Measurements from ENCODE around the gene GPX3. TPM values are rescaled to one million over a fixed set of nuclear protein-coding genes. Genes with fewer than 3 reads are reported as not detected.

Gene GPX3
- polyA plus RNA-seq, 1 experiment = 3.8 TPM

DNA sequence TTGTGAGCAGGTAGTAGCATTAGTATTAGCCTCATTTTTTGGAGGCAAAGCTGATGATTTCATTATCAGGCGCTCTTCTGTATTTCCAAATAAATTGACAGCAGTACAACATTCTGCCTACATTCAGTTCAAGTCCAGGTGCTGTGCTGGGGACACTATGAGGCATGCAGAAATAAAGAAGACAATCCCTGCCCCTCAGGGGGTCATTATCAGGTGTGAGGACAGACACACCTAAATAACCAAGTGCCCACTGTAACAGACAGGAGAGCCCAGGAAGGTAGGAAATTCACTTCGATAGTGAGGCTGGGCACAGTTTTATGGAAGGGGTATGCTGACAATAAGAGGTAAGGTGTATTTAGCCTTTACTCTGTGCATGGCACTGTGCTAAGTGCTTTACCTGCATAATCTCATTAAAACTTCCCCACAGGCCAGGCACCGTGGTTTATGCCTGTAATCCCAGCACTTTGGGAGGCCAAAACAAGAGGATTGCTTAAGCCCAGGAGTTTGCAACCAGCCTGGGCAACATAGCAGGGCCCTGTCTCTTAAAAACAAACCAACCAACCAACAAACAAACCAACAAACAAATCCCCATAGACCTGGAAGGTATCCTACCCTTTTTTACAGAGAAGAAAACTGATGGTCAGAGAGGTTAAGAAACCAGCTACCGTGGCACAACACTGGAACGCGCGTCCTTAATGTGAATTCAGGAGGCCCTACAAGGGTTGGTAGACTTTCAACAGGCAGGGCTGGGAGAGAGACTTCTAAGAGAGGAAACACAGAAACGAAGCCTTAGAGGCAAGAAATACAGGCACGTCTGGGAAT lies 17.5 kb upstream of the GPX3 start:
- Histone ChIP-seq H3K27me3 (ENCODE audit: control insufficient read depth, insufficient read depth, low read length) (peaks cover 2% of the 10 kb centered on the region), H3K4me3 (ENCODE audit: low read depth, low read length) (no peak overlapping the region), H3K36me3 (ENCODE audit: control insufficient read depth, insufficient read depth, low read length) (no peaks in the 10 kb centered on the region)
- no peak for DNase-seq (ENCODE audit: low read depth)
- CTCF ChIA-PET = interaction anchor here (0.7 to 4.9 kb wide), 18 partner anchors 10 to 313 kb away, joined by 3 to 30 read pairs (median 4); no protein-coding TSS in a partner anchor
- POLR2A ChIA-PET = no interaction called here
- TF ChIP-seq, protein P1, sequence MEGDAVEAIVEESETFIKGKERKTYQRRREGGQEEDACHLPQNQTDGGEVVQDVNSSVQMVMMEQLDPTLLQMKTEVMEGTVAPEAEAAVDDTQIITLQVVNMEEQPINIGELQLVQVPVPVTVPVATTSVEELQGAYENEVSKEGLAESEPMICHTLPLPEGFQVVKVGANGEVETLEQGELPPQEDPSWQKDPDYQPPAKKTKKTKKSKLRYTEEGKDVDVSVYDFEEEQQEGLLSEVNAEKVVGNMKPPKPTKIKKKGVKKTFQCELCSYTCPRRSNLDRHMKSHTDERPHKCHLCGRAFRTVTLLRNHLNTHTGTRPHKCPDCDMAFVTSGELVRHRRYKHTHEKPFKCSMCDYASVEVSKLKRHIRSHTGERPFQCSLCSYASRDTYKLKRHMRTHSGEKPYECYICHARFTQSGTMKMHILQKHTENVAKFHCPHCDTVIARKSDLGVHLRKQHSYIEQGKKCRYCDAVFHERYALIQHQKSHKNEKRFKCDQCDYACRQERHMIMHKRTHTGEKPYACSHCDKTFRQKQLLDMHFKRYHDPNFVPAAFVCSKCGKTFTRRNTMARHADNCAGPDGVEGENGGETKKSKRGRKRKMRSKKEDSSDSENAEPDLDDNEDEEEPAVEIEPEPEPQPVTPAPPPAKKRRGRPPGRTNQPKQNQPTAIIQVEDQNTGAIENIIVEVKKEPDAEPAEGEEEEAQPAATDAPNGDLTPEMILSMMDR (IDR thresholded peaks at IDR 0.05; ENCODE audit: insufficient read depth, low read depth, low read length) = no peak

DNA sequence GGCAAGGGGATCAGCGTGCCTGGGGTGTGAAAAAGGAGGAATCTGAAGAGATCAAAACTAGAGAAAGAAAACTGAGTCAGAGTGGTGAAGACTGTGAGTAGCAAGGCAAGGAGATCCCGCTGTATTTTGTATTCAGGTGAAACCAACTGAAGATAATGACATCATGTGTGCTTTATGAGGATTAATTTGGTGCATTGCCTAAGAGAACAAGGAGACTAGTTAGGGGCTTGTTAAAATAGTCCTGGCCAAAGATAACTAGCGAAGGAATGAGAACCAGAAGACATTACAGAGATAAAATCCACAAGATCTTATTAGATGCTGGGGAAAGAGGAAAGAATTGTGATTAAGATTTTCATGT lies 16.9 kb upstream of the GPX3 start:
- no peak for DNase-seq (ENCODE audit: low read depth)
- TF ChIP-seq, protein P1 (IDR thresholded peaks at IDR 0.05; ENCODE audit: insufficient read depth, low read depth, low read length) = no peak
- Histone ChIP-seq H3K4me3 (ENCODE audit: low read depth, low read length) (no peak overlapping the region), H3K36me3 (ENCODE audit: control insufficient read depth, insufficient read depth, low read length) (no peaks in the 10 kb centered on the region), H3K27me3 (ENCODE audit: control insufficient read depth, insufficient read depth, low read length) (peaks cover 2% of the 10 kb centered on the region)
- ChIA-PET POLR2A (no interaction called here), CTCF (interaction anchor here (1.1 to 4.9 kb wide), 3 partner anchors 48 to 161 kb away, joined by 4 to 23 read pairs (median 13); no protein-coding TSS in a partner anchor)

DNA sequence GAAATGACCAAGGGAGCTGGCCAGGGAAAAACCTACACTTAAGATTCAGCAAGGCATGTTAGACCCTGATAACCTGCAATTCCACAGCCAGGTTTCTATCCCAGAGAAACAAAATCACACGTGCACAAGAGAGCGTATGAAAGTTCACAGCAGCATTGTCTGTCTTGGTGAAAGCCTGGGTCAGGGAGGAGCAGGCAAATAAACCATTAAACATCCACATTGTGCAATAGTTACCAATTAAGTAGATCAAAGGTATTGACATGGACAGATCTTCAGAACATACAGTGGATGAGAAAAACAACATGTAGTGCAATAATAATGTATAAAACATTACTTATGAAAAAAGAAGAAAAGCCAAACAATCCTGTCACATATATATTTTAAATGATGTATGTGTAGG lies 15.9 kb upstream of the GPX3 start:
- peaks cover 2% of the 10 kb centered on the region for H3K27me3 ChIP-seq (ENCODE audit: control insufficient read depth, insufficient read depth, low read length)
- no peak overlapping the region for H3K4me3 ChIP-seq (ENCODE audit: low read depth, low read length)
- ChIA-PET POLR2A (no interaction called here), CTCF (interaction anchor here (0.9 to 4.9 kb wide), 9 partner anchors 9 to 443 kb away, joined by 3 to 23 read pairs (median 5); partner anchors contain the start of gene SLC36A1)
- no peaks in the 10 kb centered on the region for H3K36me3 ChIP-seq (ENCODE audit: control insufficient read depth, insufficient read depth, low read length)
- TF ChIP-seq, protein P1 (IDR thresholded peaks at IDR 0.05; ENCODE audit: insufficient read depth, low read depth, low read length) = no peak
- DNase-seq (ENCODE audit: low read depth) = no peak

DNA sequence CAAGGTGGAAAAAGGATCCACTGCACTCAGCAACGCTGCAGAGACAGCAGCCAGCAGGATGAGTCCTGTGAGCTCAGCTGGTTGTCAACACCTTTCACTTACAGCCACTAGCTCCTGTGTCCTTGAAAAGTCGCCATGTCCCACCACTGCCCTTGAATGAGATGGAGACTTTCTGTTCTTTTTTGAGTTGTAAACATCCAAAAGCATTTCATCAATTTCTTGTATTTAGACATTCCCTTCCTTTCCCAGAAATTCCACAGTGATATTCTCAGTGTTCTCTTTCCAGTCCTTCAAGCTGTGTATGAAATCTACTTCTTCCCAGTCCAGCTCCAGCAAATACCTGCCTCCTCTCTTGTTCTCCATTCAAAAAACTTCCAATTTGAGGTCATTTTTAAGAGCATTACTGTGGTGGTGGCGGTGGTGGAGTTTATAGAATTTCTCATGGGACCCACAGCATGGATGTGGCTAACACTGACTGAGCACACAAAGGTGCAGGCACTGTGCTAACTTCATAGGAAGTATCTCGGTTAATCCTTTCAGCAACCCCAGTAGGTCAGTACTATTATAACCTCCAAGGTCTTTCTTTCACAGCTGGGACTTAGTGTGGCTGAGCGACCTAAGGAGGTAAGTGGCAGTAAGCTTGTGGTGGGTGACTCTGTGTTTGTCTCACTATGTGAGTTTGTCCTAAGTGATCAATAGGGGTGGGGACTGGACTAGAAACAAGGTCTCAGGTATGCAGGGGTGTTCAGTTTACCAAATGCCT lies 15.0 kb upstream of the GPX3 start:
- ChIA-PET POLR2A (no interaction called here), CTCF (interaction anchor here (0.6 to 4.9 kb wide), 9 partner anchors 9 to 442 kb away, joined by 3 to 23 read pairs (median 5); partner anchors contain the start of gene SLC36A1)
- no peaks in the 10 kb centered on the region for H3K36me3 ChIP-seq (ENCODE audit: control insufficient read depth, insufficient read depth, low read length)
- TF ChIP-seq, protein P1 (IDR thresholded peaks at IDR 0.05; ENCODE audit: insufficient read depth, low read depth, low read length) = no peak
- peaks cover 2% of the 10 kb centered on the region for H3K27me3 ChIP-seq (ENCODE audit: control insufficient read depth, insufficient read depth, low read length)
- no peak for DNase-seq (ENCODE audit: low read depth)
- H3K4me3 ChIP-seq (ENCODE audit: low read depth, low read length) = no peak overlapping the region
